ENCODE measurements around the gene EXOSC7.

The EXOSC7 gene

GRCh38 chr3:44989636-44990373 lies 13.8 kb downstream of the EXOSC7 start (continued):
- TF ChIP-seq PATZ1 (CRISPR knock-in tag; IDR thresholded peaks at IDR 0.05; ENCODE audit: borderline replicate concordance), result no peak

GRCh38 chr3:44991326-44991725 lies 15.3 kb downstream of the EXOSC7 start:
- ATAC-seq, result no peak
- TF ChIP-seq ZFP30 (CRISPR knock-in tag; IDR thresholded peaks at IDR 0.05) (no peak), POU6F1 (CRISPR knock-in tag; IDR thresholded peaks at IDR 0.05; ENCODE audit: borderline replicate concordance, low read depth) (no peak), ARNTL (CRISPR knock-in tag; IDR thresholded peaks at IDR 0.05; ENCODE audit: borderline replicate concordance, low read depth) (no peak), RARB (CRISPR knock-in tag; IDR thresholded peaks at IDR 0.05) (no peak)

GRCh38 chr3:44992555-44993470 lies 16.8 kb downstream of the EXOSC7 start:
- peak; percentile 44 for ATAC-seq
- no peak for TF ChIP-seq TCF4 (CRISPR knock-in tag; IDR thresholded peaks at IDR 0.05; ENCODE audit: borderline replicate concordance)
- no peak for TF ChIP-seq CREB5 (CRISPR knock-in tag; IDR thresholded peaks at IDR 0.05; ENCODE audit: low read depth)
- no peak for TF ChIP-seq GLIS3 (CRISPR knock-in tag; IDR thresholded peaks at IDR 0.05)
- no peak for TF ChIP-seq ZNF8 (CRISPR knock-in tag; IDR thresholded peaks at IDR 0.05)
- no peak for TF ChIP-seq ZNF565 (CRISPR knock-in tag; conservative IDR thresholded peaks at IDR 0.05; ENCODE audit: low read depth)
- no peak for TF ChIP-seq BACH2 (CRISPR knock-in tag; IDR thresholded peaks at IDR 0.05; ENCODE audit: borderline replicate concordance)
- TF ChIP-seq OSR1 (CRISPR knock-in tag; IDR thresholded peaks at IDR 0.05), result no peak
- TF ChIP-seq POU6F1 (CRISPR knock-in tag; IDR thresholded peaks at IDR 0.05; ENCODE audit: borderline replicate concordance, low read depth), result no peak
- TF ChIP-seq RARB (CRISPR knock-in tag; IDR thresholded peaks at IDR 0.05), result no peak
- TF ChIP-seq ESRRG (CRISPR knock-in tag; IDR thresholded peaks at IDR 0.05), result no peak
- no peak for TF ChIP-seq TOX (CRISPR knock-in tag; IDR thresholded peaks at IDR 0.05; ENCODE audit: borderline replicate concordance)
- TF ChIP-seq PATZ1 (CRISPR knock-in tag; IDR thresholded peaks at IDR 0.05; ENCODE audit: borderline replicate concordance), result no peak
- TF ChIP-seq ISL1 (CRISPR knock-in tag; IDR thresholded peaks at IDR 0.05), result no peak

- TF ChIP-seq ISL1 (CRISPR knock-in tag; IDR thresholded peaks at IDR 0.05) (0 out of 2 replicates have a peak, but pooled peaks have one; percentile 20), TSHZ2 (CRISPR knock-in tag; IDR thresholded peaks at IDR 0.05) (no peak)
- ATAC-seq, result peak; percentile 58
Observed at GRCh38 chr3:44993471-44994205, 17.6 kb downstream of the EXOSC7 start.
